HepG2 (cell line): Measurements from ENCODE around the gene STX8. TPM values are rescaled to one million over a fixed set of nuclear protein-coding genes. Genes with fewer than 3 reads are reported as not detected.

Experiments used
- ATAC-seq: fragments of 200-7000 bp; cut with Tn5 transposase; 3 replicates; pipeline ENCODE4 v1.9.1; 2020; ENCODE audit warnings: mild to moderate bottlenecking, moderate library complexity
- BruUV-seq: library from RNA; stranded (reverse); fragments of 400-500 nt; replicated peaks from 2 replicates; lab custom pipeline; 2021; lab: Mats Ljungman, UMichigan
- CTCF ChIA-PET: fragments of 300-600 bp; formaldehyde crosslinking; extraction: SDS; loops from one replicate; lab custom pipeline; 2021; ENCODE audit warnings: low total read pairs, inconsistent platforms, low intra/inter-chr PET ratio; lab: Yijun Ruan, JAX
- POLR2A ChIA-PET: fragments of 350-600 bp; sonication (Branson Sonifier 250); formaldehyde crosslinking; loops from one replicate; lab custom pipeline; 2020; ENCODE audit warnings: antibody characterized with exemption, inconsistent platforms; lab: Yijun Ruan, JAX
- DNase-seq: peaks from one replicate; pipeline ENCODE4 v3.0.0-alpha.2; 2015; ENCODE audit warnings: low spot score
- FAIRE-seq: peaks from 3 replicates; lab custom pipeline; 2011; peaks lifted over from hg19 to GRCh38; lab: Jason Lieb, UNC
- H2AFZ ChIP-seq: one replicate; pipeline ENCODE4 v1.6.1; 2011; ENCODE audit warnings: low read length, inconsistent platforms
- H3K27ac ChIP-seq: fragments of 300-600 bp; 3 replicates; pipeline ENCODE4 v1.8.0; 2011; ENCODE audit warnings: mixed run types, mild to moderate bottlenecking, mixed read lengths, low read length, inconsistent platforms; ENCODE audit not compliant: insufficient read depth; ENCODE audit errors: extremely low read length
- H3K27me3 ChIP-seq, 2 experiments: fragments of 200-600 bp in 1 of 2; 2 replicates in 1 of 2; 3 replicates in 1 of 2; pipeline versions ENCODE4 v1.6.0 to v1.8.0; 2011; ENCODE audit warnings: low read length in 2 of 2, mild to moderate bottlenecking in 2 of 2, moderate library complexity in 2 of 2, inconsistent platforms in 1 of 2; ENCODE audit not compliant: insufficient read depth in 2 of 2, control insufficient read depth in 1 of 2
- H3K36me3 ChIP-seq, 2 experiments: fragments of 200-600 bp in 1 of 2; replicated peaks in 1 of 2; 2 replicates in 1 of 2; 3 replicates in 1 of 2; pipeline versions ENCODE4 v1.5.1 to v1.8.0; 2011; ENCODE audit warnings: low read length in 2 of 2, inconsistent platforms in 1 of 2; ENCODE audit not compliant: insufficient read depth in 2 of 2, control insufficient read depth in 1 of 2
- H3K4me1 ChIP-seq: 2 replicates; pipeline ENCODE4 v1.5.1; 2012; ENCODE audit warnings: low read length, inconsistent platforms; ENCODE audit not compliant: insufficient read depth
- H3K4me2 ChIP-seq: 2 replicates; pipeline ENCODE4 v1.6.0; 2011; ENCODE audit warnings: low read depth, low read length, inconsistent platforms
- H3K4me3 ChIP-seq, 3 experiments: fragments of 200-600 bp in 1 of 3; sonication (generic), shearing (Covaris generic) in 1 of 3; replicated peaks in 1 of 3; 2 replicates each; pipeline ENCODE4 v1.5.1; 2011 to 2016; ENCODE audit warnings: low read length in 3 of 3, inconsistent platforms in 2 of 3, low read depth in 2 of 3, mild to moderate bottlenecking in 2 of 3, control low read depth in 1 of 3, mixed read lengths in 1 of 3; ENCODE audit not compliant: insufficient read depth in 1 of 3
- H3K79me2 ChIP-seq: one replicate; pipeline ENCODE4 v1.6.1; 2011; ENCODE audit warnings: low read length, inconsistent platforms; ENCODE audit not compliant: insufficient read depth
- H3K9ac ChIP-seq: 2 replicates; pipeline ENCODE4 v1.6.0; 2011; ENCODE audit warnings: mild to moderate bottlenecking, low read depth, low read length, inconsistent platforms; ENCODE audit not compliant: insufficient read depth
- H3K9me3 ChIP-seq: 2 replicates; pipeline ENCODE4 v1.5.1; 2012; ENCODE audit warnings: mild to moderate bottlenecking, low read length
- H4K20me1 ChIP-seq: 2 replicates; pipeline ENCODE4 v1.6.0; 2011; ENCODE audit warnings: inconsistent platforms, mild to moderate bottlenecking, low read length, moderate library complexity; ENCODE audit not compliant: insufficient read depth
- EZH2 ChIP-seq: conservative IDR thresholded peaks from 2 replicates; pipeline ENCODE4 v1.6.1; 2012; ENCODE audit warnings: mild to moderate bottlenecking, low read depth, low read length, moderate library complexity
- HOXD1 ChIP-seq: sonication (generic); formaldehyde crosslinking; IDR thresholded peaks from 2 replicates; pipeline ENCODE4 v1.5.0; 2020; ENCODE audit warnings: missing genetic modification reagents
- NCOA5 ChIP-seq: sonication (generic); formaldehyde crosslinking; IDR thresholded peaks from 2 replicates; pipeline ENCODE4 v1.4.0; 2020; ENCODE audit warnings: missing genetic modification reagents
- NFKBIZ ChIP-seq: IDR thresholded peaks from 2 replicates; pipeline ENCODE4 v1.6.1; 2018; ENCODE audit warnings: missing genetic modification reagents, missing compliant biosample characterization
- PHF21A ChIP-seq: sonication (generic); formaldehyde crosslinking; IDR thresholded peaks from 2 replicates; pipeline ENCODE4 v1.5.0; 2020; ENCODE audit warnings: mild to moderate bottlenecking, missing genetic modification reagents
- SKIL ChIP-seq: sonication (generic); formaldehyde crosslinking; IDR thresholded peaks from 2 replicates; pipeline ENCODE4 v1.8.0; 2022; ENCODE audit warnings: missing genetic modification reagents, mild to moderate bottlenecking, moderate library complexity, borderline replicate concordance
- THAP8 ChIP-seq: sonication (generic); formaldehyde crosslinking; IDR thresholded peaks from 2 replicates; pipeline ENCODE4 v1.5.1; 2020; ENCODE audit warnings: missing genetic modification reagents, mild to moderate bottlenecking, borderline replicate concordance
- ZBTB38 ChIP-seq: sonication (generic); formaldehyde crosslinking; IDR thresholded peaks from 2 replicates; pipeline ENCODE4 v1.5.1; 2020; ENCODE audit warnings: mild to moderate bottlenecking, missing genetic modification reagents
- ZFP36 ChIP-seq: fragments of 150-350 bp; IDR thresholded peaks from 2 replicates; pipeline ENCODE4 v1.6.1; 2018; ENCODE audit warnings: borderline replicate concordance, low read length, low read depth; ENCODE audit not compliant: partially characterized antibody
- ZHX1 ChIP-seq: sonication (generic); formaldehyde crosslinking; IDR thresholded peaks from 2 replicates; pipeline ENCODE4 v1.8.1; 2022; ENCODE audit warnings: low read depth, mild to moderate bottlenecking, missing genetic modification reagents
- ZNF224 ChIP-seq: sonication (generic); formaldehyde crosslinking; IDR thresholded peaks from 2 replicates; pipeline ENCODE4 v1.5.0; 2020; ENCODE audit warnings: mild to moderate bottlenecking, missing genetic modification reagents
- ZSCAN25 ChIP-seq: sonication (generic); formaldehyde crosslinking; IDR thresholded peaks from 2 replicates; pipeline ENCODE4 v1.8.0; 2022; ENCODE audit warnings: mild to moderate bottlenecking, missing genetic modification reagents
- whole genome bisulfite sequencing: methylation state at CpG from one replicate; pipeline ENCODE4 v1.1.6; 2017; ENCODE audit warnings: low lambda C conversion rate; 5-methylcytosine and 5-hydroxymethylcytosine counted together
- in situ Hi-C: cut with HindIII; loops from 2 replicates; pipeline ENCODE4 v1.10.0; 2017; ENCODE audit warnings: low pct_unique_long_range_greater_than_20kb; ENCODE audit not compliant: extremely low pct_ligation_motif_present
- intact Hi-C: fragments of 100-400 bp; cut with micrococcal nuclease; formaldehyde crosslinking; loops from one replicate; pipeline ENCODE4 v1.10.0; 2022; ENCODE audit not compliant: unreplicated experiment
- polyA plus RNA-seq, 8 experiments: library from polyadenylated mRNA; depleted of rRNA in 3 of 8; stranded (reverse) in 7 of 8; unstranded in 1 of 8; fragments of >200 nt; fragmentation: Illumina TruSeq in 4 of 8; extraction: Trizol in 4 of 8; gene quantifications; 2 replicates each; pipeline versions ENCODE4 v1.2.1 to v1.2.3, GENCODE V29; 2011 to 2016; ENCODE audit warnings: low read depth in 4 of 8, missing spikeins in 1 of 8, mixed read lengths in 1 of 8; ENCODE audit not compliant: insufficient read depth in 1 of 8
- total RNA-seq, 5 experiments: library from RNA; depleted of rRNA; stranded (reverse); fragments of >200 nt; fragmentation: Illumina TruSeq; extraction: Trizol; gene quantifications; 2 replicates each; pipeline ENCODE4 v1.2.3, GENCODE V29; 2016; ENCODE audit warnings: low read depth in 1 of 5

The STX8 gene
- total and polyA plus RNA-seq, 2 of the 13 experiments (the other 11 are each of a cell fraction or from before 2014, with no cell fraction given), result 36.4 to 53.6 TPM

- TF ChIP-seq ZHX1 (CRISPR knock-in tag) (no peak), THAP8 (CRISPR knock-in tag) (no peak), HOXD1 (no peak), ZBTB38 (no peak)
Measured at GRCh38 chr17:9488556-9488955, 87.1 kb downstream of the STX8 start (continued).

GRCh38 chr17:9487406-9487805 is 88.2 kb downstream of the STX8 start:
- H3K4me3 ChIP-seq, result no peak overlapping the region
- no TSS peak for BruUV-seq
- intact Hi-C loops, result no loop called here
- ChIA-PET CTCF (no interaction called here), POLR2A (no interaction called here)
- DNase-seq, result no peak
- H4K20me1 ChIP-seq, result no peaks in the 10 kb centered on the region
- no peak overlapping the region for H2AFZ ChIP-seq
- FAIRE-seq, result no peak
- H3K9ac ChIP-seq, result no peak overlapping the region
- H3K27me3 ChIP-seq, result no peaks in the 10 kb centered on the region
- no peaks in the 10 kb centered on the region for H3K9me3 ChIP-seq
- TF ChIP-seq ZNF224 (no peak), NFKBIZ (CRISPR knock-in tag) (no peak), EZH2 (no peak), NCOA5 (CRISPR knock-in tag) (no peak), ZSCAN25 (no peak), SKIL (CRISPR knock-in tag) (no peak), ZFP36 (no peak), PHF21A (CRISPR knock-in tag) (no peak)
- H3K4me2 ChIP-seq, result no peak overlapping the region
- no peak overlapping the region for H3K27ac ChIP-seq
- H3K36me3 ChIP-seq, result no peaks in the 10 kb centered on the region
- no peaks in the 10 kb centered on the region for H3K79me2 ChIP-seq
- WGBS, result 92% methylated on average over 7 of the region's 7 CpGs
- in situ Hi-C loops, result no loop called here
- no peak for ATAC-seq
- H3K4me1 ChIP-seq, result no peaks in the 10 kb centered on the region; the same call in 1 of the 2 replicates
